C4-2B (cell line): ENCODE measurements around the gene PGBD5.

Source experiments
- CTCF ChIP-seq: fragments of 450-650 bp; conservative IDR thresholded peaks from 2 replicates; pipeline ENCODE4 v1.5.1; 2017; ENCODE audit warnings: mild to moderate bottlenecking
- ZFX ChIP-seq: fragments of 450-650 bp; IDR thresholded peaks from 2 replicates; pipeline ENCODE4 v1.6.1; 2017

DNA sequence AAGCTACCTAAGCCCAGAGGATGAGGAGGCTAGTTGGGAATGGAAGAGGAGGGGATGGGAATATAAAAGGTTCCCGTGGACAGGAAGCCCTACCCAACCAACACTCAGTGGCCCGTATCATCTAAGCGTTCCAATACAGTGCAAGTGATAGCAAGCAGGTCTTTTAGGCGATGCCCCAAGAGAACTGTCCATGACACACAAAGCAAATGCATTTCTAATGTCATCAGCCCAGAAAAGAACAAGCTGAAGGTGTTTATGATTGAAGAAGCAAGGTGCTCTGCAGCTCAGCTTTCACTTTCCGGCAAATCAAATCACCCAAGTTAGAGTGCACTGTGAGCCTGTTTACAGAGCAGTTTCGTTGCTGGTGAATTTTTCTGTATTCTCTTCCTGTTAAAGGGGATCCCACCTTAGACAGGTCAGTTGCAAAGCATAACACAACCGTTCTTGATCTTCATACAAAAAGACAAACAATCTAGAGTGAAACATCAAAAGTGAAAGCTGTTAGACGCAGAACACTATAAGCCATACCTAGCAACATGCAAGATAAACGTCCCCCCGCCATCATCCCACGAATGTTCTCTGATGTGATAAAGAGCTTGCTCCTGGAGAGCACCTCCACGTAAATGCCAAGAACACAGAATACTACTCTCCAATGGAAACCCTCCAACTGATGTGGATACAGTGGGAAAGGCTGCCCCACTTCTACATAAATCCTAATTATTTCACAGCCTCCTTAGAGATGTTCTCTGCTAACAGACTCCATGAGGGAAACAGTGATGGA lies 54.0 kb downstream of the PGBD5 start:
- TF ChIP-seq CTCF, result no peak
- TF ChIP-seq ZFX, result no peak
